Ishikawa (cell line): ENCODE measurements around the gene GDF9.

Experiments used
- CEBPB ChIP-seq: IDR thresholded peaks from 2 replicates; pipeline ENCODE4 v1.6.1; 2012
- CREB1 ChIP-seq: IDR thresholded peaks from 2 replicates; pipeline ENCODE4 v1.6.1; 2012; ENCODE audit warnings: low read depth
- EGR1 ChIP-seq: IDR thresholded peaks from 2 replicates; pipeline ENCODE4 v1.6.1; 2012
- EP300 ChIP-seq: IDR thresholded peaks from 2 replicates; pipeline ENCODE4 v1.6.1; 2012; ENCODE audit warnings: borderline replicate concordance
- FOXM1 ChIP-seq: IDR thresholded peaks from 2 replicates; pipeline ENCODE4 v1.6.1; 2012; ENCODE audit warnings: low read depth, borderline replicate concordance
- MAX ChIP-seq: IDR thresholded peaks from 2 replicates; pipeline ENCODE4 v1.6.1; 2012
- NFIC ChIP-seq: IDR thresholded peaks from 2 replicates; pipeline ENCODE4 v1.6.1; 2012
- RAD21 ChIP-seq: IDR thresholded peaks from 2 replicates; pipeline ENCODE4 v1.6.1; 2012; ENCODE audit warnings: low read depth
- REST ChIP-seq: IDR thresholded peaks from 2 replicates; pipeline ENCODE4 v1.6.1; 2012; ENCODE audit warnings: low read depth, mild to moderate bottlenecking
- TAF1 ChIP-seq: IDR thresholded peaks from 2 replicates; pipeline ENCODE4 v1.6.1; 2012; ENCODE audit warnings: low read depth, mild to moderate bottlenecking
- TCF12 ChIP-seq: IDR thresholded peaks from 2 replicates; pipeline ENCODE4 v1.6.1; 2012; ENCODE audit warnings: low read depth
- TEAD4 ChIP-seq: IDR thresholded peaks from 2 replicates; pipeline ENCODE4 v1.6.1; 2012
- USF1 ChIP-seq: IDR thresholded peaks from 2 replicates; pipeline ENCODE4 v1.6.1; 2012
- YY1 ChIP-seq: IDR thresholded peaks from 2 replicates; pipeline ENCODE4 v1.6.1; 2012; ENCODE audit warnings: low read depth
- ZBTB7A ChIP-seq: IDR thresholded peaks from 2 replicates; pipeline ENCODE4 v1.6.1; 2012; ENCODE audit warnings: low read depth

The GDF9 gene

GRCh38 chr5:132834057-132834456, 32.2 kb downstream of the GDF9 start:
- no peak for TF ChIP-seq RAD21
- no peak for TF ChIP-seq ZBTB7A
- no peak for TF ChIP-seq MAX
- no peak for TF ChIP-seq FOXM1
- TF ChIP-seq EP300 = no peak
- TF ChIP-seq REST = no peak

GRCh38 chr5:132832612-132833011, 33.7 kb downstream of the GDF9 start:
- TF ChIP-seq TCF12 = no peak
- TF ChIP-seq TEAD4 = no peak
- TF ChIP-seq USF1 = no peak
- no peak for TF ChIP-seq CEBPB
- TF ChIP-seq CREB1 = no peak
- no peak for TF ChIP-seq YY1
- no peak for TF ChIP-seq EGR1
- TF ChIP-seq MAX = no peak
- TF ChIP-seq REST = no peak
- no peak for TF ChIP-seq NFIC
- TF ChIP-seq ZBTB7A = no peak
- TF ChIP-seq EP300 = no peak
- TF ChIP-seq FOXM1 = no peak

GRCh38 chr5:132831095-132831860, 35.0 kb downstream of the GDF9 start:
- TF ChIP-seq TEAD4 (no peak), USF1 (no peak), EP300 (no peak), NFIC (no peak), EGR1 (no peak), REST (no peak), YY1 (no peak), CREB1 (no peak), FOXM1 (no peak), ZBTB7A (no peak), TAF1 (no peak), CEBPB (no peak), RAD21 (no peak), TCF12 (no peak)

- TF ChIP-seq TAF1 = peak; percentile 64
- peak; percentile 89 for TF ChIP-seq EGR1
- no peak for TF ChIP-seq FOXM1
Measured at GRCh38 chr5:132830436-132831094, 35.7 kb downstream of the GDF9 start, which contains the start of gene SHROOM1. SHROOM1 (minus strand) TSS chr5:132830647; CDS start chr5:132826140, 4,507 bp downstream.
